Activated CD4-positive, alpha-beta T cell treated with anti-CD3 and anti-CD28 coated beads, Interleukin-2, amount 10 ng/mL, durations not matched to agents 24 days and 14 days (primary cell): Measurements from ENCODE around the gene LRRC43. TPM values are rescaled to one million over a fixed set of nuclear protein-coding genes. Genes with fewer than 3 reads are reported as not detected.
A peak's percentile ranks its signal among the peaks of the same experiment; 100 is the strongest.
"Not testable (repeated sequence)": the region's sequence is repeated elsewhere in the genome, so short reads cannot be mapped to it uniquely, and the experiment has no call there.

Experiments used
- DNase-seq: peaks from one replicate; pipeline ENCODE4 v3.0.0; 2022
- H3K27ac Mint-ChIP-seq: one replicate; pipeline ENCODE4 v1.8.0; 2022; ENCODE audit warnings: mild to moderate bottlenecking, mixed read lengths
- H3K27me3 Mint-ChIP-seq: one replicate; pipeline ENCODE4 v1.8.0; 2022; ENCODE audit warnings: mixed read lengths
- H3K36me3 Mint-ChIP-seq: one replicate; pipeline ENCODE4 v1.8.0; 2022; ENCODE audit warnings: low read depth, mild to moderate bottlenecking, mixed read lengths
- H3K4me1 Mint-ChIP-seq: one replicate; pipeline ENCODE4 v1.8.0; 2021; ENCODE audit warnings: mixed read lengths
- H3K4me3 Mint-ChIP-seq: one replicate; pipeline ENCODE4 v1.8.0; 2022; ENCODE audit warnings: mild to moderate bottlenecking, moderate library complexity, mixed read lengths
- H3K9me3 Mint-ChIP-seq: one replicate; pipeline ENCODE4 v1.8.0; 2021; ENCODE audit warnings: mixed read lengths
- intact Hi-C: fragments of 100-400 bp; cut with micrococcal nuclease; formaldehyde crosslinking; loops from one replicate; pipeline ENCODE4 v1.15.1; 2023
- total RNA-seq: library from RNA; stranded (reverse); gene quantifications from 2 replicates; pipeline ENCODE4 v1.2.3, GENCODE V29; 2022

The LRRC43 gene
- total RNA-seq, 1 donor from 2014 or later = 0.33 TPM

GRCh38 chr12:122190842-122191668 lies 8.1 kb downstream of the LRRC43 start:
- no peaks in the 10 kb centered on the region for H3K9me3 Mint-ChIP-seq
- no peaks in the 10 kb centered on the region for H3K36me3 Mint-ChIP-seq
- DNase-seq = peak; percentile 92
- H3K4me1 Mint-ChIP-seq = no peaks in the 10 kb centered on the region
- no peak overlapping the region for H3K4me3 Mint-ChIP-seq
- H3K27ac Mint-ChIP-seq = no peak overlapping the region
- intact Hi-C loops = loop anchor here (1.0 to 2.0 kb wide), 4 partner anchors 31 to 137 kb away; no protein-coding TSS in a partner anchor
- peaks cover 15% of the 10 kb centered on the region for H3K27me3 Mint-ChIP-seq

- H3K27ac Mint-ChIP-seq = no peak overlapping the region
Measured at GRCh38 chr12:122192441-122192840, 9.5 kb downstream of the LRRC43 start.

GRCh38 chr12:122194804-122195203 lies 11.9 kb downstream of the LRRC43 start:
- no peak overlapping the region for H3K4me3 Mint-ChIP-seq
- H3K4me1 Mint-ChIP-seq = peaks cover 7% of the 10 kb centered on the region
- no peak overlapping the region for H3K27ac Mint-ChIP-seq
- no peaks in the 10 kb centered on the region for H3K36me3 Mint-ChIP-seq
- H3K9me3 Mint-ChIP-seq = no peaks in the 10 kb centered on the region
- intact Hi-C loops = no loop called here
- H3K27me3 Mint-ChIP-seq = peaks cover 22% of the 10 kb centered on the region
- no peak for DNase-seq

More at GRCh38 chr12:122192441-122192840, 9.5 kb downstream of the LRRC43 start:
- H3K36me3 Mint-ChIP-seq = no peaks in the 10 kb centered on the region
- H3K4me3 Mint-ChIP-seq = no peak overlapping the region
- peaks cover 2% of the 10 kb centered on the region for H3K4me1 Mint-ChIP-seq
- intact Hi-C loops = no loop called here
- H3K9me3 Mint-ChIP-seq = no peaks in the 10 kb centered on the region
- no peak for DNase-seq
- H3K27me3 Mint-ChIP-seq = peaks cover 18% of the 10 kb centered on the region

- H3K27me3 Mint-ChIP-seq = peaks cover 22% of the 10 kb centered on the region
- H3K4me3 Mint-ChIP-seq = no peak overlapping the region
- intact Hi-C loops = no loop called here
- no peak overlapping the region for H3K27ac Mint-ChIP-seq
- no peak for DNase-seq
- H3K4me1 Mint-ChIP-seq = peaks cover 8% of the 10 kb centered on the region
- no peaks in the 10 kb centered on the region for H3K9me3 Mint-ChIP-seq
- H3K36me3 Mint-ChIP-seq = no peaks in the 10 kb centered on the region
Measured at GRCh38 chr12:122195405-122195804, 12.5 kb downstream of the LRRC43 start.

GRCh38 chr12:122197612-122197966 lies 14.7 kb downstream of the LRRC43 start:
- no peak for DNase-seq
- intact Hi-C loops = no loop called here
- Mint-ChIP-seq H3K27me3 (peaks cover 26% of the 10 kb centered on the region), H3K4me1 (peaks cover 8% of the 10 kb centered on the region), H3K9me3 (no peaks in the 10 kb centered on the region), H3K4me3 (no peak overlapping the region), H3K36me3 (no peaks in the 10 kb centered on the region), H3K27ac (peak overlapping the region; percentile 35)

GRCh38 chr12:122199484-122200355 lies 16.8 kb downstream of the LRRC43 start:
- no peaks in the 10 kb centered on the region for H3K36me3 Mint-ChIP-seq
- H3K9me3 Mint-ChIP-seq = no peaks in the 10 kb centered on the region
- H3K27me3 Mint-ChIP-seq = peaks cover 32% of the 10 kb centered on the region
- no peak overlapping the region for H3K4me3 Mint-ChIP-seq
- no peak overlapping the region for H3K27ac Mint-ChIP-seq
- intact Hi-C loops = no loop called here
- peaks cover 12% of the 10 kb centered on the region for H3K4me1 Mint-ChIP-seq
- DNase-seq = no peak

GRCh38 chr12:122200541-122201175 lies 17.7 kb downstream of the LRRC43 start:
- H3K4me3 Mint-ChIP-seq = no peak overlapping the region
- H3K4me1 Mint-ChIP-seq = peaks cover 17% of the 10 kb centered on the region
- peaks cover 2% of the 10 kb centered on the region for H3K36me3 Mint-ChIP-seq
- H3K27ac Mint-ChIP-seq = no peak overlapping the region
- no peak for DNase-seq
- intact Hi-C loops = no loop called here
- no peaks in the 10 kb centered on the region for H3K9me3 Mint-ChIP-seq
- H3K27me3 Mint-ChIP-seq = peaks cover 33% of the 10 kb centered on the region

GRCh38 chr12:122201381-122201780 lies 18.5 kb downstream of the LRRC43 start:
- H3K9me3 Mint-ChIP-seq = no peaks in the 10 kb centered on the region
- intact Hi-C loops = no loop called here
- H3K27me3 Mint-ChIP-seq = peaks cover 30% of the 10 kb centered on the region

GRCh38 chr12:122202017-122202416 lies 19.1 kb downstream of the LRRC43 start:
- DNase-seq = no peak
- H3K4me3 Mint-ChIP-seq = peak overlapping the region; percentile 19
- H3K27me3 Mint-ChIP-seq = peaks cover 28% of the 10 kb centered on the region
- H3K9me3 Mint-ChIP-seq = no peaks in the 10 kb centered on the region
- H3K27ac Mint-ChIP-seq = no peak overlapping the region
- H3K4me1 Mint-ChIP-seq = peaks cover 17% of the 10 kb centered on the region
- H3K36me3 Mint-ChIP-seq = peaks cover 2% of the 10 kb centered on the region
- intact Hi-C loops = no loop called here

More at GRCh38 chr12:122201381-122201780, 18.5 kb downstream of the LRRC43 start:
- peaks cover 17% of the 10 kb centered on the region for H3K4me1 Mint-ChIP-seq
- H3K4me3 Mint-ChIP-seq = peak overlapping the region; percentile 19
- DNase-seq = no peak
- H3K27ac Mint-ChIP-seq = no peak overlapping the region
- peaks cover 2% of the 10 kb centered on the region for H3K36me3 Mint-ChIP-seq

GRCh38 chr12:122202811-122203210 lies 19.9 kb downstream of the LRRC43 start:
- H3K9me3 Mint-ChIP-seq, H3K36me3 Mint-ChIP-seq, H3K27ac Mint-ChIP-seq, DNase-seq, intact Hi-C loops: not testable (repeated sequence)
- Mint-ChIP-seq H3K4me1 (peaks cover 12% of the 10 kb centered on the region), H3K4me3 (peak overlapping the region; percentile 85), H3K27me3 (peaks cover 24% of the 10 kb centered on the region)

GRCh38 chr12:122203301-122204166 lies 20.6 kb downstream of the LRRC43 start, which contains the start of gene B3GNT4:
Gene B3GNT4 (plus strand): TSS chr12:122203709. CDS start chr12:122204619, 910 bp downstream.
- Mint-ChIP-seq H3K4me3 (peak within 1 kb of the TSS; percentile 85), H3K27ac (peak within 1 kb of the TSS; percentile 17), H3K27me3 (peaks cover 23% of the 10 kb centered on the region), H3K36me3 (peaks cover 13% of the 10 kb centered on the region), H3K4me1 (peaks cover 12% of the 10 kb centered on the region), H3K9me3 (no peaks in the 10 kb centered on the region)
- intact Hi-C loops = no loop called here
- peak; percentile 89 for DNase-seq

- H3K9me3 Mint-ChIP-seq = no peaks in the 10 kb centered on the region
- H3K4me1 Mint-ChIP-seq = peaks cover 12% of the 10 kb centered on the region
- H3K27ac Mint-ChIP-seq = peak overlapping the region; percentile 17
- peaks cover 23% of the 10 kb centered on the region for H3K27me3 Mint-ChIP-seq
- H3K36me3 Mint-ChIP-seq = peaks cover 17% of the 10 kb centered on the region
- no peak for DNase-seq
- peak overlapping the region; percentile 75 for H3K4me3 Mint-ChIP-seq
- intact Hi-C loops = no loop called here
Measured at GRCh38 chr12:122204167-122205052, 21.5 kb downstream of the LRRC43 start.
